Measurements from ENCODE around the gene ABHD12B. TPM values are rescaled to one million over a fixed set of nuclear protein-coding genes. Genes with fewer than 3 reads are reported as not detected.
"Not testable (repeated sequence)": the region's sequence is repeated elsewhere in the genome, so short reads cannot be mapped to it uniquely, and the experiment has no call there.

ABHD12B gene
- total RNA-seq, 4 donors from 2014 or later = not detected

DNA sequence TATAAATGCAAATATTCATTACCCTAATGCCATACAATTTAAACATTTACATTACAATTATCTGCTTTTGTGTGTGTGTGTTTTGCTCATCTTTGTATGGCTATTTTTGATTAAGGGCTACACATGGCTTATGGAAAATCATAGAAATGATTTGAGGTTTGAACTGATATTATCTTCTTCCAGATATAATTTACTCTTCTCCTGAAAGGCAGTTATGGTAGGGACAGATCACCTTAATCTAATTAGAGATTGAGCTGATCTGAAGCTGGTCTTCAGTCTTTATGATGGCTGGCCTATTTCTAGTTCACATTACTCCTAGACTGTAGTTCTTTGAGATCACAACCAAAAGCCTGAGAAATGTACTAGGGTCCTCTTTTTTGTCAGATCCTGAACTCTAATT is 15.6 kb downstream of the ABHD12B start:
- no peak for TF ChIP-seq EP300 (IDR thresholded peaks at IDR 0.05)
- TF ChIP-seq POLR2AphosphoS5 (IDR thresholded peaks at IDR 0.05) = no peak
- TF ChIP-seq POLR2A (IDR thresholded peaks at IDR 0.05) = no peak
- TF ChIP-seq, protein P1, sequence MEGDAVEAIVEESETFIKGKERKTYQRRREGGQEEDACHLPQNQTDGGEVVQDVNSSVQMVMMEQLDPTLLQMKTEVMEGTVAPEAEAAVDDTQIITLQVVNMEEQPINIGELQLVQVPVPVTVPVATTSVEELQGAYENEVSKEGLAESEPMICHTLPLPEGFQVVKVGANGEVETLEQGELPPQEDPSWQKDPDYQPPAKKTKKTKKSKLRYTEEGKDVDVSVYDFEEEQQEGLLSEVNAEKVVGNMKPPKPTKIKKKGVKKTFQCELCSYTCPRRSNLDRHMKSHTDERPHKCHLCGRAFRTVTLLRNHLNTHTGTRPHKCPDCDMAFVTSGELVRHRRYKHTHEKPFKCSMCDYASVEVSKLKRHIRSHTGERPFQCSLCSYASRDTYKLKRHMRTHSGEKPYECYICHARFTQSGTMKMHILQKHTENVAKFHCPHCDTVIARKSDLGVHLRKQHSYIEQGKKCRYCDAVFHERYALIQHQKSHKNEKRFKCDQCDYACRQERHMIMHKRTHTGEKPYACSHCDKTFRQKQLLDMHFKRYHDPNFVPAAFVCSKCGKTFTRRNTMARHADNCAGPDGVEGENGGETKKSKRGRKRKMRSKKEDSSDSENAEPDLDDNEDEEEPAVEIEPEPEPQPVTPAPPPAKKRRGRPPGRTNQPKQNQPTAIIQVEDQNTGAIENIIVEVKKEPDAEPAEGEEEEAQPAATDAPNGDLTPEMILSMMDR (IDR thresholded peaks at IDR 0.05) = no peak
- H3K27me3 ChIP-seq = peaks cover 5% of the 10 kb centered on the region
- no peak overlapping the region for H3K4me3 ChIP-seq
- ATAC-seq = no peak
- H3K27ac ChIP-seq = no peak overlapping the region
- H3K4me1 ChIP-seq = no peaks in the 10 kb centered on the region
- no peaks in the 10 kb centered on the region for H3K9me3 ChIP-seq
- no peaks in the 10 kb centered on the region for H3K36me3 ChIP-seq

GRCh38 chr14:50892255-50892654 is 20.4 kb downstream of the ABHD12B start:
- no peak for TF ChIP-seq POLR2A (IDR thresholded peaks at IDR 0.05)
- no peak for TF ChIP-seq EP300 (IDR thresholded peaks at IDR 0.05)
- no peak for TF ChIP-seq POLR2AphosphoS5 (IDR thresholded peaks at IDR 0.05)
- TF ChIP-seq, protein P1 (IDR thresholded peaks at IDR 0.05) = no peak
- H3K36me3 ChIP-seq = no peaks in the 10 kb centered on the region
- no peaks in the 10 kb centered on the region for H3K9me3 ChIP-seq
- no peak for ATAC-seq
- H3K27ac ChIP-seq = no peak overlapping the region
- no peaks in the 10 kb centered on the region for H3K27me3 ChIP-seq
- no peak overlapping the region for H3K4me3 ChIP-seq
- H3K4me1 ChIP-seq = no peaks in the 10 kb centered on the region
- WGBS, 2 donors (ENCODE audit: low coverage in 1 of 2) = 69 to 80% methylated on average over 1 to 5 of the region's 5 CpGs

DNA sequence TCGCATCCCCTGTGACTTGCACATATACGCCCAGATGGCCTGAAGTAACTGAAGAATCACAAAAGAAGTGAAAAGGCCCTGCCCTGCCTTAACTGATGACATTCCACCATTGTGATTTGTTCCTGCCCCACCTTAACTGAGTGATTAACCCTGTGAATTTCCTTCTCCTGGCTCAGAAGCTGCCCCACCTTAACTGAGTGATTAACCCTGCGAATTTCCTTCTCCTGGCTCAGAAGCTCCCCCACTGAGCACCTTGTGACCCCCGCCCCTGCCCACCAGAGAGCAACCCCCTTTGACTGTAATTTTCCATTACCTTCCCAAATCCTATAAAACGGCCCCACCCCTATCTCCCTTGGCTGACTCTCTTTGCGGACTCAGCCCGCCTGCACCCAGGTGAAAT is 24.6 kb downstream of the ABHD12B start:
- H3K4me3 ChIP-seq, ATAC-seq, H3K4me1 ChIP-seq, H3K36me3 ChIP-seq, H3K27ac ChIP-seq, H3K27me3 ChIP-seq, H3K9me3 ChIP-seq: not testable (repeated sequence)
- 100% methylated on average over 1 to 3 of the region's 7 CpGs for WGBS, 2 donors (ENCODE audit: low coverage in 1 of 2)

- not testable (repeated sequence) for H3K4me1 ChIP-seq, H3K36me3 ChIP-seq, H3K27ac ChIP-seq, H3K9me3 ChIP-seq, H3K4me3 ChIP-seq, ATAC-seq, H3K27me3 ChIP-seq
- WGBS, 2 donors (ENCODE audit: low coverage in 1 of 2) = 100% methylated on average over 1 of the region's 1 CpG
These were observed 25.2 kb downstream of the ABHD12B start for GRCh38 chr14:50897005-50897404.

DNA sequence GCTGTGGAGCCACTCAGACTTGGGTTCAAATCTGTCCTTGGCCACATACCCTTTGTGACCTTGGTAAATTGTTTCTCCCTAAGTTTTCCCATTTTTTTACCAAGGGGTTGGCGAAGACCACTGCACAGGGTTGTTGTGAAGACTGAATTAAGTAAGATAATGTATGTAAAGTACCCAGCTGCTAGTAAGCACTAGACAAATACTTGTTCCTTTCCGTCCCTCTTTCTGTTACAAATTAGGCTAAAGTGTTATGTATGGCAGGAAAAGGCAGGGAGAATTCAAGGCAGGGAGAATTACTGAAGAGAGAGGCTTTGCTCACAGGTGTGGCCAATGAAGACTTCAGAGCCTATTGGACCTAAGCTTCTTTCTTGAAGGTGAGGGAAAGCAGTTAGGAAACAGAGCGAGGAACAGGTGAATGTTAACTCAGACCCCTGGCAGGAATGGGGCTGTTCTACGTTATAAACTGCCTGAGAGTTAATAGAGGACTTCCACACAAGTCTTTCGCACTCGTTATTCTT is 25.9 kb downstream of the ABHD12B start:
- Histone ChIP-seq H3K4me1 (no peaks in the 10 kb centered on the region), H3K9me3 (no peaks in the 10 kb centered on the region), H3K27ac (no peak overlapping the region), H3K27me3 (no peaks in the 10 kb centered on the region), H3K36me3 (peaks cover 0 to 3% of the 10 kb centered on the region in 2 donors), H3K4me3 (no peak overlapping the region)
- no peak for ATAC-seq
- TF ChIP-seq POLR2A (IDR thresholded peaks at IDR 0.05) (no peak), POLR2AphosphoS5 (IDR thresholded peaks at IDR 0.05) (no peak)
- WGBS, 2 donors (ENCODE audit: low coverage in 1 of 2) = 95 to 100% methylated on average over 1 to 6 of the region's 6 CpGs

GRCh38 chr14:50901361-50901760 is 29.5 kb downstream of the ABHD12B start:
- 70 to 76% methylated on average over 3 of the region's 3 CpGs for WGBS, 2 donors (ENCODE audit: low coverage in 1 of 2)
- ATAC-seq = no peak
- Histone ChIP-seq H3K9me3 (no peaks in the 10 kb centered on the region), H3K4me1 (no peaks in the 10 kb centered on the region), H3K36me3 (peaks cover 0 to 31% of the 10 kb centered on the region in 2 donors), H3K27me3 (no peaks in the 10 kb centered on the region), H3K4me3 (no peak overlapping the region), H3K27ac (no peak overlapping the region)
- TF ChIP-seq, protein P1 (IDR thresholded peaks at IDR 0.05) = no peak
- TF ChIP-seq POLR2A (IDR thresholded peaks at IDR 0.05) (no peak), POLR2AphosphoS5 (IDR thresholded peaks at IDR 0.05) (no peak), EP300 (IDR thresholded peaks at IDR 0.05) (no peak)

DNA sequence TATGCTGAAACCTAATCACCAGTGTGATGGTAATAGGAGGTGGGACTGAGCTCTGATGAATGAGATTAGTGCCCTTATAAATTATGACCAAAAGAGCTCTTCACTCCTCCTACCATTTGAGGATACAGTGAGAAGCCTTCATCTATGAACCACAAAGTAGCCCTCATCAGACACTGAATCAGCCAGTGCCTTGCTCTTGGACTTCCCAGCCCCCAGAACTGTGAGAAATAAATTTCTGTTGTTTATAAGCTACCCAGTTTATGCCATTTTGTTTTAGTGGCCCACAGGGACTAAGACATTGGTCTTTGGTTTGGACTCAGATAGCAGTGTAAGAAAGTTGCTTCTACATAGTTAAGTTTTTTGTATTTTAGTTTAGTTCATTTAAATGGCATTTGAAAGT is 32.9 kb downstream of the ABHD12B start:
- H3K27me3 ChIP-seq = no peaks in the 10 kb centered on the region
- H3K4me3 ChIP-seq = no peak overlapping the region
- no peak overlapping the region for H3K27ac ChIP-seq
- H3K4me1 ChIP-seq = no peaks in the 10 kb centered on the region
- TF ChIP-seq EP300 (IDR thresholded peaks at IDR 0.05) (no peak), POLR2AphosphoS5 (IDR thresholded peaks at IDR 0.05) (no peak), POLR2A (IDR thresholded peaks at IDR 0.05) (no peak)
- TF ChIP-seq, protein P1 (IDR thresholded peaks at IDR 0.05) = no peak
- no peaks in the 10 kb centered on the region for H3K9me3 ChIP-seq
- ATAC-seq = no peak
- H3K36me3 ChIP-seq = peaks cover 0 to 64% of the 10 kb centered on the region in 2 donors

Data from gastroesophageal sphincter (tissue), 4 donors.